Breast epithelium (tissue), 4 donors: Measurements from ENCODE around the gene PCSK4. TPM values are rescaled to one million over a fixed set of nuclear protein-coding genes. Genes with fewer than 3 reads are reported as not detected.

ENCODE experiments used
- DNase-seq, 2 donors: peaks; one replicate each; pipeline ENCODE4 v3.0.0-alpha.2; 2019; ENCODE audit warnings: low spot score in 2 of 2
- H3K27ac ChIP-seq, 2 donors: fragments of 200-600 bp; sonication (generic) in 1 of 2; one replicate each; pipeline ENCODE4 v1.5.1; 2016 to 2019; ENCODE audit warnings: mild to moderate bottlenecking in 1 of 2
- H3K27me3 ChIP-seq, 2 donors: fragments of 200-600 bp; sonication (generic) in 1 of 2; one replicate each; pipeline versions ENCODE4 v1.5.1 to v1.6.0; 2017 to 2019; ENCODE audit warnings: control low read depth in 1 of 2, mild to moderate bottlenecking in 1 of 2
- H3K36me3 ChIP-seq: fragments of 200-600 bp; one replicate; pipeline ENCODE4 v1.5.1; 2019
- H3K4me1 ChIP-seq, 2 donors: fragments of 200-600 bp; sonication (generic); one replicate each; pipeline ENCODE4 v1.5.1; 2016 to 2019; ENCODE audit warnings: control low read depth in 1 of 2
- H3K4me3 ChIP-seq, 3 donors: fragments of 200-600 bp; sonication (generic); 1 replicate in 2 of 3; 2 replicates in 1 of 3; pipeline ENCODE4 v1.5.1; 2016 to 2019; ENCODE audit warnings: mild to moderate bottlenecking in 3 of 3, moderate library complexity in 2 of 3
- H3K9me3 ChIP-seq, 2 donors: fragments of 200-600 bp; sonication (generic) in 1 of 2; one replicate each; pipeline ENCODE4 v1.5.1; 2016 to 2019; ENCODE audit warnings: control low read depth in 1 of 2
- CTCF ChIP-seq, 3 donors: fragments of 450-650 bp; IDR thresholded peaks; one replicate each; pipeline ENCODE4 v1.5.1; 2016 to 2017; ENCODE audit warnings: antibody characterized with exemption in 3 of 3, mild to moderate bottlenecking in 3 of 3, moderate library complexity in 3 of 3
- POLR2A ChIP-seq: fragments of 450-650 bp; IDR thresholded peaks from one replicate; pipeline ENCODE4 v1.6.1; 2016; ENCODE audit warnings: antibody characterized with exemption, mild to moderate bottlenecking, moderate library complexity
- POLR2AphosphoS5 ChIP-seq, 3 donors: sonication (generic); formaldehyde crosslinking; IDR thresholded peaks; one replicate each; pipeline ENCODE4 v1.6.1; 2017; ENCODE audit warnings: antibody characterized with exemption in 3 of 3
- intact Hi-C: fragments of 100-400 bp; cut with DNase I; formaldehyde crosslinking; loops from one replicate; pipeline ENCODE4 v1.15.1; 2023; ENCODE audit warnings: low total_unique reads
- total RNA-seq, 3 donors: library from RNA; depleted of rRNA; stranded (reverse); fragments of >200 nt; gene quantifications; one replicate each; pipeline ENCODE4 v1.1.0, GENCODE V29; 2016

The PCSK4 gene
- total RNA-seq, 3 donors from 2014 or later, result 2.2 to 10.0 (median 5.9) TPM

GRCh38 chr19:1527650-1528309 is 37.6 kb upstream of the PCSK4 start:
- H3K27me3 ChIP-seq, result peaks cover 9 to 52% of the 10 kb centered on the region in 2 donors
- no peaks in the 10 kb centered on the region for H3K9me3 ChIP-seq
- no peaks in the 10 kb centered on the region for H3K36me3 ChIP-seq
- TF ChIP-seq CTCF (IDR thresholded peaks at IDR 0.05) (no peak), POLR2A (no peak), POLR2AphosphoS5 (IDR thresholded peaks at IDR 0.05) (no peak)
- intact Hi-C loops, result no loop called here
- no peak overlapping the region for H3K27ac ChIP-seq
- H3K4me1 ChIP-seq, result no peaks in the 10 kb centered on the region
- DNase-seq, result no peak
- H3K4me3 ChIP-seq, result no peak overlapping the region

- no peak for TF ChIP-seq POLR2AphosphoS5 (IDR thresholded peaks at IDR 0.05)
- H3K4me3 ChIP-seq, result no peak overlapping the region
- no peak overlapping the region for H3K27ac ChIP-seq
- no peak for DNase-seq
- H3K27me3 ChIP-seq, result peaks cover 9 to 52% of the 10 kb centered on the region in 2 donors
- H3K4me1 ChIP-seq, result no peaks in the 10 kb centered on the region
- intact Hi-C loops, result no loop called here
- H3K36me3 ChIP-seq, result no peaks in the 10 kb centered on the region
- H3K9me3 ChIP-seq, result no peaks in the 10 kb centered on the region
Observed at GRCh38 chr19:1526979-1527649, 37.0 kb upstream of the PCSK4 start.

- TF ChIP-seq POLR2AphosphoS5 (IDR thresholded peaks at IDR 0.05) (no peak), POLR2A (no peak), CTCF (IDR thresholded peaks at IDR 0.05) (no peak)
- H3K9me3 ChIP-seq, result no peaks in the 10 kb centered on the region
- no peak for DNase-seq
- peaks cover 9 to 52% of the 10 kb centered on the region in 2 donors for H3K27me3 ChIP-seq
- H3K27ac ChIP-seq, result no peak overlapping the region
- no peaks in the 10 kb centered on the region for H3K36me3 ChIP-seq
- H3K4me3 ChIP-seq, result no peak overlapping the region
- no peaks in the 10 kb centered on the region for H3K4me1 ChIP-seq
- intact Hi-C loops, result no loop called here
Observed at GRCh38 chr19:1526066-1526778, 36.1 kb upstream of the PCSK4 start.

- Histone ChIP-seq H3K4me3 (peak overlapping the region in 2 of 3 donors; percentile 22 to 49), H3K27ac (no peak overlapping the region), H3K9me3 (no peaks in the 10 kb centered on the region), H3K36me3 (no peaks in the 10 kb centered on the region), H3K4me1 (no peaks in the 10 kb centered on the region), H3K27me3 (peaks cover 9 to 52% of the 10 kb centered on the region in 2 donors)
- no peak for DNase-seq
- no peak for TF ChIP-seq POLR2A
- TF ChIP-seq CTCF (IDR thresholded peaks at IDR 0.05), result no peak
- no peak for TF ChIP-seq POLR2AphosphoS5 (IDR thresholded peaks at IDR 0.05)
- intact Hi-C loops, result no loop called here
Observed at GRCh38 chr19:1525343-1525742, 35.2 kb upstream of the PCSK4 start.

- Histone ChIP-seq H3K27ac (no peak overlapping the region), H3K4me3 (peak overlapping the region in 2 of 3 donors; percentile 22 to 49), H3K36me3 (no peaks in the 10 kb centered on the region), H3K27me3 (peaks cover 9 to 52% of the 10 kb centered on the region in 2 donors), H3K4me1 (no peaks in the 10 kb centered on the region), H3K9me3 (no peaks in the 10 kb centered on the region)
- DNase-seq, result no peak
- no peak for TF ChIP-seq POLR2AphosphoS5 (IDR thresholded peaks at IDR 0.05)
- no peak for TF ChIP-seq POLR2A
- TF ChIP-seq CTCF (IDR thresholded peaks at IDR 0.05), result no peak
- intact Hi-C loops, result no loop called here
Observed at GRCh38 chr19:1524972-1525325, 34.8 kb upstream of the PCSK4 start.
